ENCODE measurements around the gene OR51B4.

Gene OR51B4

GRCh38 chr11:5277807-5278382 is 23.9 kb downstream of the OR51B4 start:
- ChIA-PET POLR2A (no interaction called here), CTCF (no interaction called here)
- no peak overlapping the region for H3K27ac ChIP-seq (ENCODE audit: extremely low read depth, low read depth, low read length)
- H3K4me3 ChIP-seq (ENCODE audit: low read depth, low read length), result no peak overlapping the region
- H3K4me1 ChIP-seq (ENCODE audit: control insufficient read depth, insufficient read depth, low read length), result no peaks in the 10 kb centered on the region
- no peaks in the 10 kb centered on the region for H3K9me3 ChIP-seq (ENCODE audit: control insufficient read depth, insufficient read depth, low read depth, low read length)
- no peaks in the 10 kb centered on the region for H3K36me3 ChIP-seq (ENCODE audit: control insufficient read depth in 2 of 2, insufficient read depth in 1 of 2, low read length in 2 of 2)
- TF ChIP-seq ZSCAN23 (tag by site-specific recombination; IDR thresholded peaks at IDR 0.05) (no peak), ZNF629 (tag by site-specific recombination; IDR thresholded peaks at IDR 0.05) (no peak), ZBTB10 (tag by site-specific recombination; IDR thresholded peaks at IDR 0.05) (no peak), ZEB2 (tag by site-specific recombination; IDR thresholded peaks at IDR 0.05) (no peak), YY2 (tag by site-specific recombination; IDR thresholded peaks at IDR 0.05) (no peak), HIC1 (tag by site-specific recombination; IDR thresholded peaks at IDR 0.05) (no peak), ZNF660 (tag by site-specific recombination; IDR thresholded peaks at IDR 0.05) (no peak), FEZF1 (tag by site-specific recombination; IDR thresholded peaks at IDR 0.05) (no peak), PBX3 (CRISPR knock-in tag; IDR thresholded peaks at IDR 0.05) (no peak), ZNF292 (tag by site-specific recombination; IDR thresholded peaks at IDR 0.05; ENCODE audit: borderline replicate concordance, low read depth) (no peak), ZSCAN30 (tag by site-specific recombination; IDR thresholded peaks at IDR 0.05) (no peak), ZNF426 (tag by site-specific recombination; IDR thresholded peaks at IDR 0.05) (no peak)
- TF ChIP-seq, protein P1, sequence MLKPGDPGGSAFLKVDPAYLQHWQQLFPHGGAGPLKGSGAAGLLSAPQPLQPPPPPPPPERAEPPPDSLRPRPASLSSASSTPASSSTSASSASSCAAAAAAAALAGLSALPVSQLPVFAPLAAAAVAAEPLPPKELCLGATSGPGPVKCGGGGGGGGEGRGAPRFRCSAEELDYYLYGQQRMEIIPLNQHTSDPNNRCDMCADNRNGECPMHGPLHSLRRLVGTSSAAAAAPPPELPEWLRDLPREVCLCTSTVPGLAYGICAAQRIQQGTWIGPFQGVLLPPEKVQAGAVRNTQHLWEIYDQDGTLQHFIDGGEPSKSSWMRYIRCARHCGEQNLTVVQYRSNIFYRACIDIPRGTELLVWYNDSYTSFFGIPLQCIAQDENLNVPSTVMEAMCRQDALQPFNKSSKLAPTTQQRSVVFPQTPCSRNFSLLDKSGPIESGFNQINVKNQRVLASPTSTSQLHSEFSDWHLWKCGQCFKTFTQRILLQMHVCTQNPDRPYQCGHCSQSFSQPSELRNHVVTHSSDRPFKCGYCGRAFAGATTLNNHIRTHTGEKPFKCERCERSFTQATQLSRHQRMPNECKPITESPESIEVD (tag by site-specific recombination; IDR thresholded peaks at IDR 0.05), result no peak
- TF ChIP-seq, protein P2, sequence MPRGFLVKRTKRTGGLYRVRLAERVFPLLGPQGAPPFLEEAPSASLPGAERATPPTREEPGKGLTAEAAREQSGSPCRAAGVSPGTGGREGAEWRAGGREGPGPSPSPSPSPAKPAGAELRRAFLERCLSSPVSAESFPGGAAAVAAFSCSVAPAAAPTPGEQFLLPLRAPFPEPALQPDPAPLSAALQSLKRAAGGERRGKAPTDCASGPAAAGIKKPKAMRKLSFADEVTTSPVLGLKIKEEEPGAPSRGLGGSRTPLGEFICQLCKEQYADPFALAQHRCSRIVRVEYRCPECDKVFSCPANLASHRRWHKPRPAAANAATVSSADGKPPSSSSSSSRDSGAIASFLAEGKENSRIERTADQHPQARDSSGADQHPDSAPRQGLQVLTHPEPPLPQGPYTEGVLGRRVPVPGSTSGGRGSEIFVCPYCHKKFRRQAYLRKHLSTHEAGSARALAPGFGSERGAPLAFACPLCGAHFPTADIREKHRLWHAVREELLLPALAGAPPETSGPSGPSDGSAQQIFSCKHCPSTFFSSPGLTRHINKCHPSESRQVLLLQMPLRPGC (tag by site-specific recombination; IDR thresholded peaks at IDR 0.05), result no peak
- TF ChIP-seq, protein P3, sequence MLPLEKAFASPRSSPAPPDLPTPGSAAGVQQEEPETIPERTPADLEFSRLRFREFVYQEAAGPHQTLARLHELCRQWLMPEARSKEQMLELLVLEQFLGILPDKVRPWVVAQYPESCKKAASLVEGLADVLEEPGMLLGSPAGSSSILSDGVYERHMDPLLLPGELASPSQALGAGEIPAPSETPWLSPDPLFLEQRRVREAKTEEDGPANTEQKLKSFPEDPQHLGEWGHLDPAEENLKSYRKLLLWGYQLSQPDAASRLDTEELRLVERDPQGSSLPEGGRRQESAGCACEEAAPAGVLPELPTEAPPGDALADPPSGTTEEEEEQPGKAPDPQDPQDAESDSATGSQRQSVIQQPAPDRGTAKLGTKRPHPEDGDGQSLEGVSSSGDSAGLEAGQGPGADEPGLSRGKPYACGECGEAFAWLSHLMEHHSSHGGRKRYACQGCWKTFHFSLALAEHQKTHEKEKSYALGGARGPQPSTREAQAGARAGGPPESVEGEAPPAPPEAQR (tag by site-specific recombination; IDR thresholded peaks at IDR 0.05), result no peak
- TF ChIP-seq, protein P4, sequence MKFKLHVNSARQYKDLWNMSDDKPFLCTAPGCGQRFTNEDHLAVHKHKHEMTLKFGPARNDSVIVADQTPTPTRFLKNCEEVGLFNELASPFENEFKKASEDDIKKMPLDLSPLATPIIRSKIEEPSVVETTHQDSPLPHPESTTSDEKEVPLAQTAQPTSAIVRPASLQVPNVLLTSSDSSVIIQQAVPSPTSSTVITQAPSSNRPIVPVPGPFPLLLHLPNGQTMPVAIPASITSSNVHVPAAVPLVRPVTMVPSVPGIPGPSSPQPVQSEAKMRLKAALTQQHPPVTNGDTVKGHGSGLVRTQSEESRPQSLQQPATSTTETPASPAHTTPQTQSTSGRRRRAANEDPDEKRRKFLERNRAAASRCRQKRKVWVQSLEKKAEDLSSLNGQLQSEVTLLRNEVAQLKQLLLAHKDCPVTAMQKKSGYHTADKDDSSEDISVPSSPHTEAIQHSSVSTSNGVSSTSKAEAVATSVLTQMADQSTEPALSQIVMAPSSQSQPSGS (tag by site-specific recombination; IDR thresholded peaks at IDR 0.05; ENCODE audit: low read depth), result no peak
- TF ChIP-seq, protein P5, sequence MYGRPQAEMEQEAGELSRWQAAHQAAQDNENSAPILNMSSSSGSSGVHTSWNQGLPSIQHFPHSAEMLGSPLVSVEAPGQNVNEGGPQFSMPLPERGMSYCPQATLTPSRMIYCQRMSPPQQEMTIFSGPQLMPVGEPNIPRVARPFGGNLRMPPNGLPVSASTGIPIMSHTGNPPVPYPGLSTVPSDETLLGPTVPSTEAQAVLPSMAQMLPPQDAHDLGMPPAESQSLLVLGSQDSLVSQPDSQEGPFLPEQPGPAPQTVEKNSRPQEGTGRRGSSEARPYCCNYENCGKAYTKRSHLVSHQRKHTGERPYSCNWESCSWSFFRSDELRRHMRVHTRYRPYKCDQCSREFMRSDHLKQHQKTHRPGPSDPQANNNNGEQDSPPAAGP (tag by site-specific recombination; IDR thresholded peaks at IDR 0.05), result no peak
